Testis (tissue), 2 donors: Measurements from ENCODE around the gene SRPX2.

Source experiments
- POLR2A ChIP-seq: fragments of 450-650 bp; IDR thresholded peaks from one replicate; pipeline ENCODE4 v1.6.1; 2017; ENCODE audit warnings: antibody characterized with exemption, mild to moderate bottlenecking, moderate library complexity
- TF ChIP-seq, protein P1 (sequence below), 3 experiments: fragments of 450-650 bp in 2 of 3; fragments of 200-600 bp in 1 of 3; sonication (generic) in 1 of 3; IDR thresholded peaks; one replicate each; pipeline ENCODE4 v1.5.1; 2016 to 2019; ENCODE audit warnings: antibody characterized with exemption in 3 of 3, mild to moderate bottlenecking in 2 of 3, moderate library complexity in 1 of 3

- no peak for TF ChIP-seq POLR2A
- TF ChIP-seq, protein P1, sequence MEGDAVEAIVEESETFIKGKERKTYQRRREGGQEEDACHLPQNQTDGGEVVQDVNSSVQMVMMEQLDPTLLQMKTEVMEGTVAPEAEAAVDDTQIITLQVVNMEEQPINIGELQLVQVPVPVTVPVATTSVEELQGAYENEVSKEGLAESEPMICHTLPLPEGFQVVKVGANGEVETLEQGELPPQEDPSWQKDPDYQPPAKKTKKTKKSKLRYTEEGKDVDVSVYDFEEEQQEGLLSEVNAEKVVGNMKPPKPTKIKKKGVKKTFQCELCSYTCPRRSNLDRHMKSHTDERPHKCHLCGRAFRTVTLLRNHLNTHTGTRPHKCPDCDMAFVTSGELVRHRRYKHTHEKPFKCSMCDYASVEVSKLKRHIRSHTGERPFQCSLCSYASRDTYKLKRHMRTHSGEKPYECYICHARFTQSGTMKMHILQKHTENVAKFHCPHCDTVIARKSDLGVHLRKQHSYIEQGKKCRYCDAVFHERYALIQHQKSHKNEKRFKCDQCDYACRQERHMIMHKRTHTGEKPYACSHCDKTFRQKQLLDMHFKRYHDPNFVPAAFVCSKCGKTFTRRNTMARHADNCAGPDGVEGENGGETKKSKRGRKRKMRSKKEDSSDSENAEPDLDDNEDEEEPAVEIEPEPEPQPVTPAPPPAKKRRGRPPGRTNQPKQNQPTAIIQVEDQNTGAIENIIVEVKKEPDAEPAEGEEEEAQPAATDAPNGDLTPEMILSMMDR (IDR thresholded peaks at IDR 0.05) = no peak
Measured at GRCh38 chrX:100717363-100717762, 73.4 kb downstream of the SRPX2 start.
